K562 (cell line): Measurements from ENCODE around the gene EPB41L4B. TPM values are rescaled to one million over a fixed set of nuclear protein-coding genes. Genes with fewer than 3 reads are reported as not detected.

ENCODE experiments used
- ATAC-seq: fragments of 200-7000 bp; cut with Tn5 transposase; 3 replicates; pipeline ENCODE4 v1.9.1; 2020; ENCODE audit warnings: moderate library complexity
- BruUV-seq: library from RNA; stranded (reverse); fragments of 400-500 nt; replicated peaks from 2 replicates; lab custom pipeline; 2021; lab: Mats Ljungman, UMichigan
- CTCF ChIA-PET: fragments of 300-600 bp; formaldehyde crosslinking; extraction: SDS; loops from one replicate; lab custom pipeline; 2021; ENCODE audit warnings: low intra/inter-chr PET ratio; lab: Yijun Ruan, JAX
- POLR2A ChIA-PET: fragments of 300-600, 350-650 bp; sonication (Branson Sonifier 250); formaldehyde crosslinking; extraction: SDS; loops from one replicate; lab custom pipeline; 2021; ENCODE audit warnings: antibody characterized with exemption, inconsistent platforms; lab: Yijun Ruan, JAX
- DNase-seq, 4 experiments: peaks; one replicate each; pipeline versions ENCODE4 v3.0.0 to v3.0.0-alpha.2; 2011 to 2018; ENCODE audit warnings: low spot score in 3 of 4, mixed read lengths in 3 of 4; ENCODE audit errors: extremely low read depth in 1 of 4
- FAIRE-seq: peaks from 2 replicates; lab custom pipeline; 2011; peaks lifted over from hg19 to GRCh38; lab: Jason Lieb, UNC
- H2AFZ ChIP-seq: 2 replicates; pipeline ENCODE4 v1.6.0; 2011; ENCODE audit warnings: low read depth, low read length, control low read depth, inconsistent platforms
- H3K27ac ChIP-seq: fragments of 200-600 bp; 3 replicates; pipeline ENCODE4 v1.8.0; 2011; ENCODE audit warnings: low read depth, mild to moderate bottlenecking, control low read depth, inconsistent platforms, low read length, moderate library complexity, mixed read lengths; ENCODE audit errors: extremely low read depth
- H3K27me3 ChIP-seq, 2 experiments: fragments of 300-600 bp in 1 of 2; 2 replicates in 1 of 2; 3 replicates in 1 of 2; pipeline versions ENCODE4 v1.6.0 to v1.8.0; 2011; ENCODE audit warnings: inconsistent platforms in 2 of 2, low read length in 2 of 2, mild to moderate bottlenecking in 1 of 2, mixed read lengths in 1 of 2, moderate library complexity in 1 of 2; ENCODE audit not compliant: control insufficient read depth in 2 of 2, insufficient read depth in 2 of 2
- H3K36me3 ChIP-seq: fragments of 300-600 bp; 3 replicates; pipeline ENCODE4 v1.8.0; 2011; ENCODE audit warnings: mild to moderate bottlenecking, low read length, inconsistent platforms; ENCODE audit not compliant: control insufficient read depth, insufficient read depth
- H3K4me1 ChIP-seq, 2 experiments: fragments of 200-600 bp in 1 of 2; replicated peaks in 1 of 2; 2 replicates in 1 of 2; 3 replicates in 1 of 2; pipeline versions ENCODE4 v1.5.1 to v1.8.0; 2011; ENCODE audit warnings: inconsistent platforms in 2 of 2, low read length in 2 of 2, mild to moderate bottlenecking in 1 of 2, mixed read lengths in 1 of 2, moderate library complexity in 1 of 2; ENCODE audit not compliant: control insufficient read depth in 2 of 2, insufficient read depth in 2 of 2
- H3K4me2 ChIP-seq: 2 replicates; pipeline ENCODE4 v1.6.1; 2011; ENCODE audit warnings: low read length, control low read depth, inconsistent platforms, mixed read lengths; ENCODE audit not compliant: insufficient read depth
- H3K4me3 ChIP-seq: fragments of 200-600 bp; sonication (generic), shearing (Covaris generic); 2 replicates; pipeline ENCODE4 v1.5.1; 2016; ENCODE audit warnings: control low read depth, inconsistent platforms
- H3K79me2 ChIP-seq: fragments of 200-600 bp; 3 replicates; pipeline ENCODE4 v1.8.0; 2011; ENCODE audit warnings: low read length, inconsistent platforms; ENCODE audit not compliant: control insufficient read depth, insufficient read depth
- H3K9ac ChIP-seq, 2 experiments: 2 replicates each; pipeline versions ENCODE4 v1.6.0 to v1.6.1; 2011; ENCODE audit warnings: low read depth in 2 of 2, low read length in 2 of 2, control low read depth in 1 of 2, inconsistent platforms in 1 of 2, mild to moderate bottlenecking in 1 of 2, mixed read lengths in 1 of 2; ENCODE audit not compliant: insufficient read depth in 1 of 2
- H3K9me1 ChIP-seq: one replicate; pipeline ENCODE4 v1.6.0; 2011; ENCODE audit warnings: inconsistent platforms, mild to moderate bottlenecking, low read length, moderate library complexity; ENCODE audit not compliant: control insufficient read depth, insufficient read depth
- H3K9me3 ChIP-seq: replicated peaks from 2 replicates; pipeline ENCODE4 v1.5.1; 2011; ENCODE audit warnings: low read depth, low read length, inconsistent platforms; ENCODE audit not compliant: control insufficient read depth, insufficient read depth
- H4K20me1 ChIP-seq: replicated peaks from 2 replicates; pipeline ENCODE4 v1.6.1; 2011; ENCODE audit warnings: low read length, inconsistent platforms, mixed read lengths; ENCODE audit not compliant: control insufficient read depth, insufficient read depth
- FOXA1 ChIP-seq: fragments of 450-650 bp; IDR thresholded peaks from 2 replicates; pipeline ENCODE4 v1.6.1; 2016; ENCODE audit warnings: mild to moderate bottlenecking, borderline replicate concordance
- GTF2E2 ChIP-seq: fragments of 200-800 bp; sonication (Bioruptor generic); IDR thresholded peaks from 2 replicates; pipeline ENCODE4 v1.6.1; 2016; ENCODE audit warnings: missing genetic modification characterization, missing compliant biosample characterization
- HDGF ChIP-seq: fragments of 450-650 bp; IDR thresholded peaks from 2 replicates; pipeline ENCODE4 v1.6.1; 2016
- HNRNPLL ChIP-seq: fragments of 200-400 bp; formaldehyde crosslinking; IDR thresholded peaks from 2 replicates; pipeline ENCODE4 v1.6.1; 2017; ENCODE audit warnings: low read length, low read depth, mild to moderate bottlenecking; ENCODE audit not compliant: poor library complexity, severe bottlenecking
- KAT8 ChIP-seq: fragments of 450-650 bp; IDR thresholded peaks from 2 replicates; pipeline ENCODE4 v1.6.1; 2016; ENCODE audit warnings: low read depth, mild to moderate bottlenecking
- SAP30 ChIP-seq: fragments of 200-600 bp; sonication (generic); IDR thresholded peaks from 2 replicates; pipeline ENCODE4 v1.6.1; 2012; ENCODE audit warnings: borderline replicate concordance, low read depth, mild to moderate bottlenecking, moderate library complexity, low read length, control low read depth, inconsistent platforms; ENCODE audit not compliant: insufficient read depth, poor library complexity, severe bottlenecking
- SNRNP70 ChIP-seq: fragments of 200-400 bp; formaldehyde crosslinking; optimal IDR thresholded peaks from 2 replicates; pipeline ENCODE3; 2017; ENCODE audit warnings: low read depth, low read length
- SUPT5H ChIP-seq: fragments of 450-650 bp; IDR thresholded peaks from 2 replicates; pipeline ENCODE4 v1.6.1; 2016
- TCF7 ChIP-seq: sonication (generic); IDR thresholded peaks from 2 replicates; pipeline ENCODE4 v1.6.1; 2016; ENCODE audit warnings: antibody characterized with exemption, borderline replicate concordance
- ZFP30 ChIP-seq: fragments of 250-450 bp; sonication (Bioruptor Pico); IDR thresholded peaks from 2 replicates; pipeline ENCODE4 v1.8.0; 2022; ENCODE audit warnings: moderate library complexity, mild to moderate bottlenecking, inconsistent platforms, borderline replicate concordance
- ZNF551 ChIP-seq: fragments of 250-450 bp; sonication (Bioruptor Pico); IDR thresholded peaks from 2 replicates; pipeline ENCODE4 v1.5.0; 2021; ENCODE audit warnings: mild to moderate bottlenecking, moderate library complexity
- WGBS: fragments of 100-300 bp; shearing (Covaris generic); methylation state at CpG from one replicate; pipeline ENCODE4 v1.1.6; 2016; ENCODE audit warnings: low coverage, mixed read lengths; ENCODE audit not compliant: insufficient coverage; ENCODE audit errors: missing lambda C conversion rate; 5-methylcytosine and 5-hydroxymethylcytosine counted together
- in situ Hi-C: fragments of 300-500 bp; cut with MboI; formaldehyde crosslinking; loops from 4 replicates; pipeline ENCODE4 v1.15.0; 2018; ENCODE audit warnings: inconsistent platforms, mixed read lengths
- intact Hi-C: fragments of 100-400 bp; cut with micrococcal nuclease; formaldehyde crosslinking; loops from 2 replicates; pipeline ENCODE4 v1.14.2; 2022
- polyA plus RNA-seq, 8 experiments: library from polyadenylated mRNA; depleted of rRNA in 4 of 8; stranded (reverse) in 5 of 8; unstranded in 3 of 8; fragments of >200 nt; fragmentation: Nextera tagmentation in 2 of 8; fragmentation: Illumina TruSeq in 1 of 8; extraction: Ambion mirVana in 2 of 8; extraction: Trizol in 1 of 8; gene quantifications; 2 replicates each; pipeline versions ENCODE4 v1.2.1 to v1.2.3, GENCODE V29; 2011 to 2014; ENCODE audit warnings: inconsistent platforms in 1 of 8, missing spikeins in 1 of 8
- total RNA-seq, 7 experiments: library from RNA; depleted of rRNA in 6 of 7; stranded (reverse); fragments of >200 nt in 6 of 7; fragmentation: Illumina TruSeq in 2 of 7; extraction: Trizol in 2 of 7; gene quantifications; 2 replicates each; pipeline versions ENCODE4 v1.2.1 to v1.2.3, GENCODE V29; 2011 to 2021; ENCODE audit warnings: low replicate concordance in 1 of 7
- TF ChIP-seq, protein P1 (sequence below): fragments of 250-450 bp; sonication (Bioruptor Pico); IDR thresholded peaks from 2 replicates; pipeline ENCODE4 v1.6.1; 2021; ENCODE audit warnings: mild to moderate bottlenecking

The EPB41L4B gene
- total and polyA plus RNA-seq, 9 of the 15 experiments (the other 6 are each of a cell fraction or from before 2014, with no cell fraction given), result 0.09 to 0.38 (median 0.21) TPM

- TF ChIP-seq, protein P1, sequence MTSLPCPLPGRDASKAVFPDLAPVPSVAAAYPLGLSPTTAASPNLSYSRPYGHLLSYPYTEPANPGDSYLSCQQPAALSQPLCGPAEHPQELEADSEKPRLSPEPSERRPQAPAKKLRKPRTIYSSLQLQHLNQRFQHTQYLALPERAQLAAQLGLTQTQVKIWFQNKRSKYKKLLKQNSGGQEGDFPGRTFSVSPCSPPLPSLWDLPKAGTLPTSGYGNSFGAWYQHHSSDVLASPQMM, result no peak
- TF ChIP-seq ZNF551 (CRISPR knock-in tag) (no peak), HNRNPLL (no peak), GTF2E2 (tag) (no peak), SUPT5H (no peak), ZFP30 (CRISPR knock-in tag) (no peak), HDGF (no peak), SAP30 (no peak), KAT8 (no peak), FOXA1 (no peak)
Measured at GRCh38 chr9:109238655-109239054, 82.2 kb downstream of the EPB41L4B start (continued).

DNA sequence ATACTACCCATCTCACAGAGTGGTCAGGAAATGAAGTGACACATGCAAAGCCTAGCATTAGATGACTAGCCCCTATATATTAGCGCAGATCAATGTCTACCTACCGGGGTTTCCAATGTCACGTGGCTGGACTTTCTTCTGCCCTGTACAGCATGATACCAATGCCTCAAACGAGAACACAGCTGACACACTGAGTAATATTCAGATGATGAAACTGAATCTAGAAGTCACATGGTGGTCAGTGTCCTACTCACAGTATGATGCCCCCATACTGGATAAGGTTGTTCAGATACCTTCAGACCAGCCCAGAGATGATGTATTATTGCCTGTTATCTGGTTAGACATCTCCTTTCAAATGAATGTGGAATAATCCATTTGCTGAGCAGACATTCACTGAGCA is 82.7 kb downstream of the EPB41L4B start:
- no peak overlapping the region for H3K9ac ChIP-seq
- no peaks in the 10 kb centered on the region for H3K9me1 ChIP-seq
- ChIA-PET CTCF (no interaction called here), POLR2A (no interaction called here)
- no peaks in the 10 kb centered on the region for H3K36me3 ChIP-seq
- H3K27me3 ChIP-seq, result no peaks in the 10 kb centered on the region; a peak in 2 of 5 replicates
- H3K4me1 ChIP-seq, result no peaks in the 10 kb centered on the region
- no peak overlapping the region for H2AFZ ChIP-seq
- intact Hi-C loops, result no loop called here
- 0% methylated on average over 4 of the region's 4 CpGs for WGBS
- TF ChIP-seq TCF7 (no peak), SNRNP70 (no peak)
- no peak overlapping the region for H3K27ac ChIP-seq
- no peaks in the 10 kb centered on the region for H3K9me3 ChIP-seq
- no peaks in the 10 kb centered on the region for H4K20me1 ChIP-seq
- in situ Hi-C loops, result no loop called here
- BruUV-seq, result no TSS peak
- H3K4me2 ChIP-seq, result no peak overlapping the region
- no peak for ATAC-seq
- no peak for FAIRE-seq
- no peak overlapping the region for H3K4me3 ChIP-seq
- H3K79me2 ChIP-seq, result no peaks in the 10 kb centered on the region
- DNase-seq, result no peak
